AG10803 (cell line): ENCODE results near the gene DDAH1.

Experiments used
- DNase-seq: peaks from one replicate; pipeline ENCODE4 v3.0.0; 2010; ENCODE audit warnings: low read depth
- H3K4me3 ChIP-seq: 2 replicates; pipeline ENCODE4 v1.5.1; 2011; ENCODE audit warnings: mild to moderate bottlenecking, low read length, control low read depth
- CTCF ChIP-seq: conservative IDR thresholded peaks from 2 replicates; pipeline ENCODE4 v1.5.1; 2011; ENCODE audit warnings: mild to moderate bottlenecking, low read length, control low read depth, inconsistent platforms

The DDAH1 gene

GRCh38 chr1:85311818-85312217 is 153.1 kb downstream of the DDAH1 start:
- TF ChIP-seq CTCF = no peak
- no peak for DNase-seq

DNA sequence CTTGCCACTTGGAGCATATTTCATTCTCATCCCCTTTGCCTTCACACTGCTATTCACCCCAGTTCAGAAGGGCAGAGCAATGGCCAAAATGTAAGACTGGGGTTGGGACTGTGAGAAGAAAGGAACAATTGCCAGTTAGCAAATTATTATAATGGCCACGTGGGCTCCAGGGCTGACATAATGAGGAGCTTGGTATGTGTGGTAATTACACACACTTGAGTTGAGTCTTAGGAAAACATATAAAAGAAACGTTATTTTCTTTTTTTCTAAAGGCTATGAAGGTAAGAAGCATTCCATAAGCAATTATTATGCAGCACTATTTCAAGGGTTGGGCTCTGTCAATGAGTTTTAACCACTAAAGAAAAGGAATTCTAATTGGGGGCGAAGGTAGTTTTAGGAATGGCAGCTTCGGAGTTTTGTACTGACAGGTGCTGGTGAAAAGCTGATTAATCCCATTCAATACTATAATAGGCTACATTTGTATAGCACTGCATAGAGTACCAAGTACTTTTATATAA is 156.1 kb downstream of the DDAH1 start:
- no peak overlapping the region for H3K4me3 ChIP-seq
- no peak for TF ChIP-seq CTCF
- no peak for DNase-seq

More at GRCh38 chr1:85311818-85312217, 153.1 kb downstream of the DDAH1 start:
- H3K4me3 ChIP-seq = no peak overlapping the region

DNA sequence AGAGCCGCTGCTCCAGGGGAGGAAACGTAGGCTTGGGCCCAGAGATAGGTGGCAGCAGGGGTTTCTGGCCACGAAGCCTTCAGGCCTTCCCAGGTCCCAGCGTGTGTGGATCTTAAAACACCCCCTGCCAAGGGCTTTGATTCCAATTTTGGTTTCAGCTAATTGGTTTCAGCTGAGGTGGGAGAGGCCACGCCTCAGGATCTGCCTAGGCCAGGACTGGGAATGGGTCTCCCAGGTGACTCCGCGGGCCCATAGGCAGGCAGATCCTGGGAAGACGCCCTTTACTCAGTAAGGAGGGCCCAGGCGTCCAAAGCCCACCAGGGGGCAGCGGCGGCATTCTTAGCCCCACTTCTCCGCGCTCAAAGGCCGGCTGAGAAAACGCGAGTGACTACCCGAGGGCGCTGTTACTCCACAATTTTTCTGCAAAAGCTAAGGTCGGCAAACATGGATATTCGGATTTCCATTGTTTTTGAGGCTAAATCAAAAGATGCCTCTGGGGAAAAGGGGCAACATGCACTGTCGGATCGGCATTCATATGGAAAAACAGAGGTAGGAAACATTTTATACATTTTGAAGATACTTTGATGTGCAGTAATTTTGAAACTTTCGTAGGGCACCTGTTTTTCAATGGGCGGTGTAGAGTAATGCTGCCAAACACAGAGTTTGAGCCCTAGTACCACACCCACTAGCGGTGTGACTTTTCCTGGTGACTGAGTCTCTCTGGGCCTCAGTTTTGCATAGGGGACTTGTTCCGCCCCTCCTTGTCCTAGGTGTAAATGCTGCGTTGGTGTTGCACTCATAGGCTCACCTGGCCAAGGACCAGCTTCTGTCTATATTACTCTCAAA is 156.7 kb downstream of the DDAH1 start:
- H3K4me3 ChIP-seq = no peak overlapping the region
- peak; percentile 83 for DNase-seq
- TF ChIP-seq CTCF = peak; percentile 96

GRCh38 chr1:85306236-85306635 is 158.7 kb downstream of the DDAH1 start:
- DNase-seq = no peak
- TF ChIP-seq CTCF = no peak
- no peak overlapping the region for H3K4me3 ChIP-seq

DNA sequence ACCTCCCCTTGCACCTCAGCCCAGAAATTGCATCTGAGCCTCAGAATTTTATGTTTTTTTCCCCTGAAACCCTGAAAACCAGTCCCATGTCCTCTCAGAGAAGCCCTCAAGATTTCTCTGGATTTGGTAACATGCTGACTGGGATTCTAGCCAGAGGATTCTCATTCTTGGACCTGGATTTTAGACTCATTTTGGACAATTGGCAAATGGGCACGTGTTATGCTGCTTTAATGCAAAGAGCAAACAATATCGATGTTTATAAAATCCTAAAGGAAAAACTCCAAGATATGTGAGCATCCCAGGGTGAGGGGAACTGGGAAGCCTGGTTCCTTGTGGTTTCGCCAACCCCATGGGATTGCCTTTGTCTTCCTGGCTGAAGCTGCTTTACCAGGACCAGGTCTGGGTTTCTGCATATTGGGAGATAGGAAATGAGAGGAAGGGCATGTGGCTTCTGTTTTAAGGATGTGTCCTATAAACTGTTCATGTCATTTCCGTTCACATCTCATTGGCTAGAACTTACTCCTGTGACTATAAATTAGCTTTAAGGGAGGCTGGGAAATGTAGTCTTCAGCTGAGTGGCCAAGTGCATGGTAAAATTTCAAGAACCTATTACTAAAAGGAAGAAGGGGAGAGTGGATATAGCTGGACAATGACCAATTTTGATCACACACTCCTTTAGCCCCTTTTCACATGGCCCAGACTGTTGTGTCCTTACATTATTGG is 161.4 kb downstream of the DDAH1 start:
- DNase-seq = no peak
- TF ChIP-seq CTCF = no peak
- no peak overlapping the region for H3K4me3 ChIP-seq

- no peak for TF ChIP-seq CTCF
- no peak overlapping the region for H3K4me3 ChIP-seq
- no peak for DNase-seq
These were observed 164.8 kb downstream of the DDAH1 start for GRCh38 chr1:85300140-85300539.
